Measurements from ENCODE around the gene DKKL1.

GRCh38 chr19:49378512-49378911 lies 14.8 kb downstream of the DKKL1 start:
- no peak for TF ChIP-seq CTCF (IDR thresholded peaks at IDR 0.05)
- TF ChIP-seq POLR2AphosphoS5 (IDR thresholded peaks at IDR 0.05): no peak

Measured in transverse colon (tissue), 4 donors.